Body of pancreas (tissue), 4 donors: Measurements from ENCODE around the gene XDH.

Source experiments
- CTCF ChIP-seq, 7 experiments: fragments of 450-650 bp in 4 of 7; fragments of 200-600 bp in 3 of 7; sonication (generic) in 3 of 7; IDR thresholded peaks; one replicate each; pipeline ENCODE4 v1.5.1; 2016 to 2019; ENCODE audit warnings: antibody characterized with exemption in 7 of 7
- POLR2A ChIP-seq, 3 donors: fragments of 450-650 bp; IDR thresholded peaks; one replicate each; pipeline ENCODE4 v1.6.1; 2016; ENCODE audit warnings: antibody characterized with exemption in 3 of 3, mild to moderate bottlenecking in 2 of 3

GRCh38 chr2:31304816-31305215, 109.7 kb downstream of the XDH start:
- TF ChIP-seq POLR2A (IDR thresholded peaks at IDR 0.05) (no peak), CTCF (IDR thresholded peaks at IDR 0.05) (no peak)
